ENCODE results near the gene ATP5PD.
"Not testable (repeated sequence)": the region's sequence is repeated elsewhere in the genome, so short reads cannot be mapped to it uniquely, and the experiment has no call there.

The ATP5PD gene

DNA sequence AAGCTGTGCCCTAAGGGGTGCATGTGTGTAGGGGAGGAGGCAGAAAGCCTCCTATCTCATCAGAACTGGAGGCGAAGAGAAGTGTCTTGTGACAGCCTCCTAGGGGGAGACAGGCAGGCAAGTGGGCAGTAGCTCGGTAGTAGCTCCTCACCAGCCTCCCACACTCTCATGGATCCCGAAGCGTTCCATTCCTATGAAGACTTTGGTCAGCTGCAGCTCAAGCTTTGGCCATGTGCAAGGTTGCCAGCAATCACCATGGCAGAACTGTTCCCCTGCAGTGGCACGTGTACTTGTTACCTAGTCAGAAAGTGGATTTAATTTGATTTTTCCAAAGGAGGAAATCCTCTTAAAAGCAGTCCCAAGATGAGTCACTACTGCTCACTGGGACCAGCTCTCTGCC is 27.6 kb downstream of the ATP5PD start:
- DNase-seq: peak in 2 of 14 donors; percentile 21 to 38

DNA sequence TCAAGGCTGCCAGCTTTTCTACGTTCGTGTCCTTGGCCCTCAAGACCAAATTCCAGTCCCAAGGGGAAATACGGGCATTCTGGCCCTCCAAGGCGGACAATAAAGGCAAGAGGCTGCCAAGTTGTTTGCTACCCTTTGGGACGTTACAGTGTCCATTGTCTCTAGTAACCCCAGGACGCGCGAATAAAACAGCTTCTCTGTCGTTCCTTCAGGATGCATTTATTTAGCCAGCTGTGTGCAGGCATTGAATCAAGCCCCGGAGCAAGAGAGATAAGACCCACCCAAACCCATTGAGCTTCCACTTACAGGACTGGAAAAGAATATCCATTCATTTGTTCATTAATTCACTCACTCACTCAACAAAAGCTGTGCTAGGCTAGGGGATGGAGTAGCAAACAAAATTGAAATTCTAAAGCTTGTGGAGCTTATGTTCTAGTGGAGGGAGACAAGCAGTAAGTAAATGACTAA is 33.6 kb downstream of the ATP5PD start:
- DNase-seq: no peak

DNA sequence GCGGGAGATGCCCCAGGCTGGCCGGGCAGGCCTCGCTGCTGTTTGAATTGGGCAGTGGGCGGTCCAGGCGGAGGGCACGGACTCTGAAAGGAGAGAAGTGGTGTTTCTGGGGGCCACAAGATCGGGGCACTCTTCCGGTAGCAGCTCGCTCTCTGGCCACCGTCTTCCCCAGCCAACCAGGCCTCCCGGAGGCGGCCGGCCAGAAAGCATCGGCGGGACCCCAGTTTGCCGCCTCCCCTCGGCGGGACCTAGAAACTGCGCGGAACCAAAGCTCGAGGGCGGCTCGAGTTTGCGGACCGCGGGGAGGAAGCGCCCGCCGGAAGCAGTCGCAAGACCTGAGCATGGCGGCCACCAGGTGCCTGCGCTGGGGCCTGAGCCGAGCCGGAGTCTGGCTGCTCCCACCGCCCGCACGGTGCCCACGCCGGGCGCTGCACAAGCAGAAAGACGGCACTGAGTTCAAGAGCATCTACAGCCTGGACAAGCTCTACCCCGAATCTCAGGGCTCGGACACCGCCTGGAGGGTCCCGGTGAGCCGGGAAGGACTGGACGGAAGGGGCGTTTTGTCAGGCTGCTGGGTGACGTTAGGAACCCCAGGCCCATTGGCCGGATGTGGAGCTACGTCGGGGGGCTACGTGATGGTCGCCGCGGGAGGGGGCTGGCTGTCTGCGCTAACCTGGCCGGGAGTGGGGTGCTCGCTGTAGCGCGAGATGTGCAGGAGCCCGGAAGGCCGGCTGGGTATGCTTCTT is 34.2 kb downstream of the ATP5PD start, which contains the start of gene MRPL58:
MRPL58 (plus strand) TSS at position 325 of the 746 bp plus-strand sequence; CDS start at position 342, 17 bp downstream.
- peak in 13 of 14 donors; percentile 61 to 93 (median 82) for DNase-seq

DNA sequence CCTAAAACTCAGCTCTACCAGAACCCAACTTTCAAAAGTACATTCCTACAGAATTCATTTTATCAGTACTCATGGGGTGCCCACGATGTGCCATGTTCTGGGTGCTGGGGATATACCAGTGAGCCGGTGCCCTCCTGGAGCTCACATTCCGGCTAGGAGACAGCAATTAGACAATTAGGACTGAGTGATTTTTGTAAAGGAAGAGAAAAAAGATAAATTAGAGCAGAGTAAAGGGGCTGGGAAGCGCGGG is 34.7 kb downstream of the ATP5PD start:
- DNase-seq: peak in 1 of 14 donors; percentile 48

DNA sequence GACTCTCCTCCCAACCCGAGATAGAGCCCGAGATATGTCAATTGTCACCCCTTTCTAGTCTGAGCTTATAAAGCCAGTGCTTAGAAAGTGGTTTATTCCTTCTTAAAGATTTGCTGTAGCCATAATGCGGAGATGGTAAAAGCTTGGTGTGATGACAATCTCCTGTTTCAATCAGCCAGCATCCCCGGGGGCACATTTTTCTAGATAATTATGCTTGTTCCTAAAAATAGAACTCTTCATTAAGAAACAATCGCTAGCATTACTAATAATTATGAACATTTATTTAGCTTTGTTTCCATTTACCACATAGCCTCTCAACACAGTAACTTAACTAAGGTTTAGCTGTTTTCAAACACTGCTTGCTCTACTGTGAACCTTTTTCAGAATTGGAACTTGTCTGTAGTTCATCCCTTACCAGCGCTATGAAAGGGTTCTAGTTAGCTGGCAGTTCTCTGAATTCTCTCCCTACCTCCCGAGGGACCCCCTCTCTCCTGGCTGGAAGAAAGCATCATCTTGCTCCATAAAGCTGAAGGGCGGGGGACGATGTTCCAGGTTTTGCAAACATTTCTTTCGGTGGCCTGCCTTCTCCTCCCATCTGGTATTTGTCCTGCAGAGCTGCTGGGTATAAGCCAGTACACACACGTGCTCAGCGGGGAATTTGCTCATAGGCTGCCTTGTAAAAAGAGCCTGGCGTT is 35.2 kb downstream of the ATP5PD start:
- peak in 7 of 14 donors; percentile 35 to 91 (median 59) for DNase-seq

DNA sequence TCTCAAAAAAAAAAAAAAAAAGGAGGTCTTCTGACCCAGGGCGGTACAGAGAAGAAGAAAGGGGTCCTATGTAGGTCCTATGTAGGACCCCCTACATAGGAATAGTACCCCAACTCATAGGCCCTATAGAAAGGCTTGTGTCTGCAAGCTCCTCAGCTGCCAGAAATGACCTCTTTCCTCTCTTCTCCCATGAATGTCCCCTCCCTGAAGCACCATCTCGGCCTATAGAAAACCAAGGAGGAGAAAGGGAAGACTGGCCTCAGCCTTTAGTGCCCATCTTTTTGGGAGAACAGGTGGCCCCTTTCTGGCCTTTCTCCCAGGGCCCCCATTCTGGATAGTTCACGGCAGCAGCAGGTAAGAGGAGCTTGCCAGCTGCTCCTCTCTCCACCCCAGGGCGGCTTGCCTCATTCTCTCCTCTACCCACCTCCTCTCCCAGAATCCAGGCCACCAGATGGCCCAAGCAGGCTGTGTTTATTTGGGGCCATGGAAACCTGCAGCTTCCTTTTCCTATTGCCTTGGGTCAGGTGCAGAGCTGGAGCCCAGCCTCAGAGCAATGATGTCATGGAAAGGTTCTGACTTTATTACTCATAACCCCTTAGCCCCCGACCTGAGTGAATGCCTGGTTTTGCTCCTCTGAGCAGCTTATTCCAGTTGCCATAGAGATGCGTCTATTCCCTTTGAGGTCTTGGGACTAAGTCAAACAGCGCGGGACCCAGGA is 35.9 kb downstream of the ATP5PD start:
- DNase-seq: peak in 4 of 14 donors; percentile 14 to 99 (median 65)

DNA sequence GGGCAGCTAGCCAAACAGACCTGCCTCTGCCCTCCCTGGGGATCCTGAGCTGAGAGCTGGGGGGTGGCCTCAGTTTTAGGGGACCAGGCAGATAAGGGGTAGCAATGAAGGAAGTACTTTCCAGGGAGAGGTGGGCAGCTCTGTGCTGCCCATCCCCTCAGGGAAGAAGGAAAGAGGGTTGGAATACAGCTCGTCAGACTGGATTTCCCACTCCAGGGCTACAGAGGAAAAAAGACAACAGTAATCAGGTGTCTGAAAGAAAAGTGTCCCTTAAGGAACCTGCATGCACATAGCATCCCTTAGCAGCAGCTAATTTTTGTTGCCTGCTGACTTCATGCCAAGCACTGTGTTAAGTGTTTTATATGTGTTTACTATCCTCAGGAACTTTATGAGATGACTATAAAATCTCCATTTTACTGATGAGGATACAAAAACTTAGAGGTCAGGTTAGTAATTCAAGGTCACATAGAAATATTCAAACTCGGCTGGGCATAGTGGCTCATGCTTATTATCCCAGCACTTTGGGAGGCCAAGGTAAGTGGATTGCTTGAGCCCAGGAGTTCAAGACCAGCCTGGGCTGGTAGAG is 37.5 kb downstream of the ATP5PD start:
- peak in 1 of 14 donors; percentile 15 for DNase-seq

DNA sequence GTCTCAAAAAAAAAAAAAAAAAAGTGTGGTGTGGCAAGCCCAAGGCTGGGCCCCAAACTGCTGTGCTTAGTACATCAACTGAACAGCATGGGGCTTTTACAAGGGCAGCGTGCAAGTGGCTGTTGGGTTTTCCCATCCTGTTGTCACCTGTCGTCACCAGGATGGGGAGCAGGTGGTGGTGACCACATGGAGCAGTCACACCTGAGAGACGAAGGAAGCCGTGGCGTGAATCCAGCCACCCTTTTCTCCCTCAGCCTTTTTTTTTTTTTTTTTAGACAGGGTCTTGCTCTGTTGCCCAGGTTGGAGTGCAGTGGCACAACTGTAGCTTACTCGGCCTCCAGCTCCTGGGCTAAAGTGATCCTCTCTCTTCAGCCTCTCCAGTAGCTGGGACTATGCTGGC is 38.4 kb downstream of the ATP5PD start:
- DNase-seq: peak in 1 of 14 donors; percentile 60

DNA sequence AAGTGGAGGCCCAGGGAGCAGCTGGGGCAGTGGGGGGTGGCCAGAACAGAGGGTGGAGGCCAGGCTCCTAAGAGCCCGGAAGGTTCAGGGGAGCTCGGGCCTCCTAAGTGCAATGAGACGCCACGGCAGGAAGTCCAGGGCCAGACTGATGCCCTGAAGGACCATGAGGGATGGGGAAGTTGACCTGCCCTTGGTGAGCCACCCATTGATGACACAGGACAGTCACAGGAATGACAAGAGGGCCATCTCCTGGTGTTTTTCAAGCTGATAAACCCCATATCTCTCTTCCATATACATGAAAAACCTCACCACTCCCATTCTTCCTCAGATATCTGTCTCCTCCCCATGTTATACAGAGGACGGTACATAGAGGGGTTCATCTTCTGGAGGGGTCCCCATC is 40.1 kb downstream of the ATP5PD start:
- DNase-seq: no peak

DNA sequence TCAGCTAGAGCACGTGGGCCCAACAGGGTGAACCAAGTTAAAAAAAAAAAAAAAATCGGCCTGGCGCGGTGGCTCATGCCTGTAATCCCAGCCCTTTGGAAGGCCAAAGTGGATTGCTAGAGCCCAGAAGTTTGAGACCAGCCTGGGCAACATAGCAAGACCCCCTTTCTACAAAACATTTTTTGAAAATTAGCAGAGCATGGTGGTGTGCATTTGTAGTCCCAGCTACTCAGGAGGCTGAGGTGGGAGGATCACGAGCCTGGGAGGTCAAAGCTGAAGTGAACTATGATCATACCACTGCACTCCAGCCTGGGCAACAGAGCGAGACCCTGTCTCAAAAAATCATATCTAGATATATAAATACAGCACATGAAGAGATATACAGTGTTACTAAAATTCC is 40.7 kb downstream of the ATP5PD start:
- DNase-seq: not testable (repeated sequence)

DNA sequence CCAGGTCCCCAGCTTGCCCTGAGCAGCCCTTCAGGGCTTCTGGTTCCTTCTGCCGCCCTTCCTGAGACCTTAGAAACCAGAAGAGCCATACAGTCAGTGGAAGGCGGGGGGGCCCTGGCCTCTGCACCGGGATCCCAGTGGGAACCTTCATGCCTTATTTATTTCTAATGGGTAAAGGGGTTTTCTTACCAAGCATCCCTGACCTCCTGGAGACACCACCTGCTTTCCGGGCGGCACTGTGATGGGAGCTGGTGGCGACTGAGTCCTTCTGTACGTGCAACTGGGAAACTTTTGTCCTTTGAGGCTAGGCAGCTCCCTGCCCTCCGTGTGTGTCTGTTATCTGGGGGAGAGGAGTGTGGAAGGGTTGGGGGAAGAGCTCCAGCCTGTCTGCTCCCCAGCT is 41.5 kb downstream of the ATP5PD start:
- DNase-seq: no peak

DNA sequence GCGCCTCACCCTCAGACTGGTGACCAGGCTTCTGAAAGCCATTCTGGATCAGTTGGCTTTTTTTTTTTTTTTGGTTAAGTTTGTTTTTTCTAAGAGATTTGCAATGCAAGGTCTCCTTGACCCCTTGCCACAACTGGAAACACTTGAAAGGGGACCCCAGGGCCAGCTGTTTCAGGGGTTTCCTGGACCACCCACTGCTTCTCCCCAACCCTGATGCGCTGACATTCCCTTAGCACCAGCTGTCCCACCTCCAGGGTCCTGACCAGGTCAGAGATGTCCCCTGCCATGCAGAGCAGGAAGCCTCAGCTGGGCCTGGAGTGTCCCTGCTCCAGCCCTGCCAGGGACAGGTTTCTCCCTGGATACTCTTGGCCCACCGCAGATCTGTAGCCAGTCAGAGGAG is 42.4 kb downstream of the ATP5PD start:
- peak in 1 of 14 donors; percentile 37 for DNase-seq

DNA sequence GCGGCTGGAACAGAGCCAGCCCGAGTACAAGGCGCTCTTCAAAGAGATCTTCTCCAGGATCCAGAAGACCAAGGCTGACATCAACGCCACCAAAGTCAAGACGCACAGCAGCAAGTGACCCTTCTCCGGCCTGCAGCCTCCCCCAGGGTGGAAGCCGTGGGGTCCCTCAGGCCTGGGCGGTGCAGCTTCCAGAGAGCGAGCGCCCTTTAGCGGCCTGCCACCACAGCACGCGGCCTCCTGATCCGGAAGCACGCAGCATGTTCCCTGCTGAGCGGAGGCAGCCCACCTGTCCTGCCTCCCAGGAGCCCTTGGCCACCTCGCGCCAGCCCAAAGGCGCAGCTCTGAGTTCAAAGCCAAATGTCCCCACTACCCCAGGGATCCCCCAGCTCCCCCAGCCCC is 42.8 kb downstream of the ATP5PD start:
- no peak for DNase-seq

DNA sequence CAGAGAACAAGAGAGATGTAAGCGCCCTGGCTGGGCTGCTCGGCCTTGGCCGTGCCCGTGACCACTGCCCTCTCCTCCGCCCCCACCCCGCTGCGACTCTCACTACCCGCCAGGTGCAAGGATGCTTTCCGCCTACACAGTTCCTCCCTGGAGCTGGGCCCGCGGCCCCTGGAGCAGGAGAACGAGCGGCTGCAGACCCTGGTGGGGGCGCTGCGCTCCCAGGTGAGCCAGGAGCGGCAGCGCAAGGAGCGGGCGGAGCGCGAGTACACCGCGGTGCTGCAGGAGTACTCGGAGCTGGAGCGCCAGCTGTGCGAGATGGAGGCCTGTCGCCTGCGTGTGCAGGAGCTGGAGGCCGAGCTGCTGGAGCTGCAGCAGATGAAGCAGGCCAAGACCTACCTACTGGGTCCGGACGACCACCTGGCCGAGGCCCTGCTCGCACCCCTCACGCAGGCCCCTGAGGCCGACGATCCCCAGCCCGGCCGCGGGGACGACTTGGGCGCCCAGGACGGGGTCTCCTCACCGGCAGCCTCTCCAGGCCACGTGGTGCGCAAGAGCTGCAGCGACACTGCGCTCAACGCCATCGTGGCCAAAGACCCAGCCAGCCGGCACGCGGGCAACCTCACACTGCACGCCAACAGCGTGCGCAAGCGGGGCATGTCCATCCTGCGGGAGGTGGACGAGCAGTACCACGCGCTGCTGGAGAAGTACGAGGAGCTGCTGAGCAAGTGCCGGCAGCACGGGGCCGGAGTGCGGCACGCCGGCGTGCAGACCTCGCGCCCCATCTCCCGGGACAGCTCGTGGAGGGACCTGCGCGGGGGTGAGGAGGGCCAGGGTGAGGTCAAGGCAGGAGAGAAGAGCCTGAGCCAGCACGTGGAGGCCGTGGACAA is 43.5 kb downstream of the ATP5PD start:
- peak in 1 of 14 donors; percentile 44 for DNase-seq

DNA sequence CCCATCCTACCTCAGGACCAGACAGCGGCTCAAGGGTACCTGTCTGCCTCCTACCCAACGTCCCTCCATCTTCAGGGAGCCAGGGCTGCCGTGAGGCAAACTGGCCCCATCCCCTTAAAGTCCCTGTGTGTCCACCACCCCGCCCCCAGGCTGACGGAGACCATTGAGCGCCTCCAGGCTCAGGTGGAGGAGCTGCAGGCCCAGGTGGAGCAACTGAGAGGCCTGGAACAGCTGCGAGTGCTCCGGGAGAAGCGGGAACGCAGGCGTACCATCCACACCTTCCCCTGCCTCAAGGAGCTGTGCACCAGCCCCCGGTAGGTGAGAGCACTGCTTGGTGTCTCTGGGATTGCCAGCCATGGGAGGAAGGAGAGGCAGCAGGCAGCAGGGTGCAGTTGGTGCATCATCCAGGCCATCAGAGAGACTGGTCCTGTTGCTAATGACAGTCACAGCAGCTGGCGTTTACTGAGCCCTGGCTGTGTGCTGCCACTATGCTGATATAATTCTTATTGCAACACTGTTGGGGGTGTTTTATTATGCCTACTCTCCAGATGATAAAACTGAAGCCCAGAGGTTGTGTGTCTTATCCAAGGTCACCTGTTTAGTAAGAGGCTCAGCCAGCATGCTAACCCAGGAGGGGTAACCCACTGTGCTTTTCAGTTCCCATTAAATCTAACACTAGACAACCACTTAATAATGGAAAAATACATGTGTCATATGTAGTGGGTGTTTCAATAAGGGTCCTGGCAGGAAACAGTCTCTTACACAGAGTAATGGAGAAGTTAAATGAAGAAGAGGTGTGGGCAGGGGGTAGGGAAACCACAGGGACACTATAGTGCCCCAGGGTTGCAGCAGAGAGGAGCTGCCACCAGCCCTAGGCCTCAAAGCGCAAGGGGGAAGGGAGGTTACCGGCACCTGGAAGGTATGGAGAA is 44.6 kb downstream of the ATP5PD start:
- DNase-seq: peak in 1 of 14 donors; percentile 55

DNA sequence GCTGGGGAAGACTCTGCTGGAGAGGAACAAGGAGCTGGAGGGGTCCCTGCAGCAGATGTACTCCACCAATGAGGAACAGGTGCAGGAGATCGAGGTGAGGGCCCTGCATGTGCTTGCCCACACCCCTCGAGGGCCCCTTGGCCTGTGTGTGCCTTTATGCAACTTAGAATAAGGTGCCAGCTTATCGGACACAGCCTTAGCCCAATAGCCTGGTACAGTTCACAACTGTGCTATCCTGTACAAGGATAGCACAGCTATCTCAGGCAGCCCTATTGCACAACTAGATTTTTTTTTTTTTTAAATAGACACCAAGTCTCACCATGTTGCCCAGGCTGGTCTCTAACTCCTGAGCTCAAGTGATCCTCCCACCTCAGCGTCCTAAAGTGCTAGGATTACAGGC is 47.2 kb downstream of the ATP5PD start:
- no peak for DNase-seq

DNA sequence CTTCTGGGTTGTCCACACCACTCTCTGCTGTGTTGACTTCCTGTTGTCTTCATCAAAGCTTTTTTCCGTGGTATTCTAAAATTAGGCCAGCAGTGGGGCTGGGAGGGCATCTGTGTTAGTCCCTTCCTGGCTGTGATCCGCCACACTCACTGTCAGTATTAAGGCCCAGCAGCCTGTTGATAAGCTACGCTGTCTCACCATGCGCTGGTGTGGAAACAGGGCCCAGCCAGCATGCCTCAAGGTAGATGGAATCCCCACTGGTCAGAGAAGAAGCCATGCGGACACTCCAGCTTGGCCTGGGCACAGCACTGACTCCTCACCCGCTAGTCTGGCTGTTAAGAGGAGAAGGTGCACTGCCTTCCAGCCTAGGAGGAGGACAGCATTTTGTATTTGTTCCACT is 48.0 kb downstream of the ATP5PD start:
- DNase-seq: peak in 1 of 14 donors; percentile 67

DNA sequence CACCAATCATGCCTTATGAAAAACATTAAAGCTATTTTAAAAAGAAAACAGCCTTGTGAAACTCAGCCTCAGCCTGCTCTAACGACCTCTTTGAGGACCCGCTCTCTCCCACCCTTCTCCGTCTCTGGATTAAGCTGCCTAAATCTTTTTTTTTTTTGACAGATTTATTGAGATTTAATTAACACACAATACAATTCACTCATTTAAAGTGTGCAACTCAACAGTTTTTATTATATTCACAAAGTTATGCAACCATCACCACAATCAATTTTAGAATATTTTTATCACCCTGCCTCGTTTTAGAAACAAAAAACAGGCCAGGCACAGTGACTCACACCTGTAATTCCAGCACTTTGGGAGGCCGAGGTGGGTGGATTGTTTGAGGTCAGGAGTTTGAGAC is 50.9 kb downstream of the ATP5PD start:
- DNase-seq: no peak

DNA sequence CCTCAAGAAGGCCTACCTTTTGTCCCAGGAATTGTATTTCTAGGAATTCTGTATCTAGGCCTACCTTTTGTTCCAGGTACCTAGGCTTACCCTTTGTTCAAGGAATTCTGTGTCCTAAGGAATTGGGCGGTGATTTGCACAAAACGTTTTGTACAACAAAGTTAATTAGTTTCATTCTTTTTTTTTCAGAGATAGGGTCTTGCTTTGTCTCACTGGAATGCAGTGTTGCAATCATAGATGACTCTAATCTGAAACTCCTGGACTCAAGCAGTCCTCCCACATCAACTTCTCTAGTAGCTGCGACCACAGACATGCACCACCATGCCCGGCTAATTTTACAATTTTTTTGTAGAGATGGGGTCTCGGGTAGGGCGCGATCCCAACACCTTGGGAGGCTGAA is 52.3 kb downstream of the ATP5PD start:
- no peak for DNase-seq

DNA sequence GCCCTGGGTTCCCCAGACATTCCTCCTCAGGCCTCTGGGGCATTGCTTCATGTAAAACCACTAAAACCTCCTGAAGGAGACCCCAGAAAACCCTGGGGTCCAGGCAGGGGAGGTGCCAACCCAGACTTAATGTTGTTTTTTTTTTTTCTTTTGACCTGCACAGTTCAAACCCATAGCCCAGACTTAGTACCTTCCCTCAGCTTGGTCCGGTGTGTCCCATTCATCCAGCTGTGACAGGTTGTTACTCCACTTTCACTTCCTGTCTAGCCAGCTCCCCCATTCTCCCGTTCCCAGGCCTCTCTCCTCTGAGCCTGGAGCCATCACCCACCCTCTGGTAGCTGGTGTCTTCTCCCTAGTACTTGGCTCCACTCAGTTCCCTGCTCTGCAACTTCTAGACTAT is 54.5 kb downstream of the ATP5PD start:
- DNase-seq: no peak
